ENCODE results near the gene NODAL.
A peak's percentile ranks its signal among the peaks of the same experiment; 100 is the strongest.
"Not testable (repeated sequence)": the region's sequence is repeated elsewhere in the genome, so short reads cannot be mapped to it uniquely, and the experiment has no call there.

Gene NODAL

GRCh38 chr10:70441161-70441894 lies at the start of gene NODAL:
NODAL (minus strand) TSS chr10:70441681; CDS start chr10:70441667, 14 bp downstream.
- Histone ChIP-seq H3K36me3 (ENCODE audit: control insufficient read depth, low read length) (no peaks in the 10 kb centered on the region), H3F3A (ENCODE audit: control insufficient read depth, insufficient read depth) (no peaks in the 10 kb centered on the region), H3K4me1 (ENCODE audit: control insufficient read depth, low read length) (no peaks in the 10 kb centered on the region), H3K4me3 (ENCODE audit: low read length) (no peak within 1 kb of the TSS), H3K9me3 (ENCODE audit: control insufficient read depth, insufficient read depth, low read length) (no peaks in the 10 kb centered on the region), H3K27ac (ENCODE audit: low read depth, low read length) (no peak within 1 kb of the TSS), H3K4me2 (ENCODE audit: low read length) (no peak within 1 kb of the TSS), H3K27me3 (ENCODE audit: control insufficient read depth, low read length) (peaks cover 16% of the 10 kb centered on the region; the same call in 1 of the 2 replicates), H4K20me1 (ENCODE audit: control insufficient read depth, insufficient read depth, low read depth, low read length) (no peaks in the 10 kb centered on the region), H3K9me2 (replicated peaks; ENCODE audit: control insufficient read depth, low read length) (no peaks in the 10 kb centered on the region), H3K79me2 (ENCODE audit: control insufficient read depth, low read length) (no peaks in the 10 kb centered on the region)
- TF ChIP-seq, protein P1, sequence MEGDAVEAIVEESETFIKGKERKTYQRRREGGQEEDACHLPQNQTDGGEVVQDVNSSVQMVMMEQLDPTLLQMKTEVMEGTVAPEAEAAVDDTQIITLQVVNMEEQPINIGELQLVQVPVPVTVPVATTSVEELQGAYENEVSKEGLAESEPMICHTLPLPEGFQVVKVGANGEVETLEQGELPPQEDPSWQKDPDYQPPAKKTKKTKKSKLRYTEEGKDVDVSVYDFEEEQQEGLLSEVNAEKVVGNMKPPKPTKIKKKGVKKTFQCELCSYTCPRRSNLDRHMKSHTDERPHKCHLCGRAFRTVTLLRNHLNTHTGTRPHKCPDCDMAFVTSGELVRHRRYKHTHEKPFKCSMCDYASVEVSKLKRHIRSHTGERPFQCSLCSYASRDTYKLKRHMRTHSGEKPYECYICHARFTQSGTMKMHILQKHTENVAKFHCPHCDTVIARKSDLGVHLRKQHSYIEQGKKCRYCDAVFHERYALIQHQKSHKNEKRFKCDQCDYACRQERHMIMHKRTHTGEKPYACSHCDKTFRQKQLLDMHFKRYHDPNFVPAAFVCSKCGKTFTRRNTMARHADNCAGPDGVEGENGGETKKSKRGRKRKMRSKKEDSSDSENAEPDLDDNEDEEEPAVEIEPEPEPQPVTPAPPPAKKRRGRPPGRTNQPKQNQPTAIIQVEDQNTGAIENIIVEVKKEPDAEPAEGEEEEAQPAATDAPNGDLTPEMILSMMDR (IDR thresholded peaks at IDR 0.05; ENCODE audit: low read depth, low read length, poor library complexity, severe bottlenecking) = no peak
- no peak for TF ChIP-seq EZH2phosphoT487 (IDR thresholded peaks at IDR 0.05; ENCODE audit: borderline replicate concordance, low read length)

- Histone ChIP-seq H3K9me3 (ENCODE audit: control insufficient read depth, insufficient read depth, low read length) (no peaks in the 10 kb centered on the region), H3K9me2 (replicated peaks; ENCODE audit: control insufficient read depth, low read length) (no peaks in the 10 kb centered on the region), H3K79me2 (ENCODE audit: control insufficient read depth, low read length) (peaks cover 86% of the 10 kb centered on the region), H3K27me3 (ENCODE audit: control insufficient read depth, low read length) (no peaks in the 10 kb centered on the region), H3K4me3 (ENCODE audit: low read length) (peak overlapping the region; percentile 59), H3F3A (ENCODE audit: control insufficient read depth, insufficient read depth) (peaks cover 42% of the 10 kb centered on the region), H4K20me1 (ENCODE audit: control insufficient read depth, insufficient read depth, low read depth, low read length) (no peaks in the 10 kb centered on the region), H3K36me3 (ENCODE audit: control insufficient read depth, low read length) (peaks cover 48% of the 10 kb centered on the region), H3K4me1 (ENCODE audit: control insufficient read depth, low read length) (peaks cover 77% of the 10 kb centered on the region), H3K4me2 (ENCODE audit: low read length) (peak overlapping the region; percentile 93), H3K27ac (ENCODE audit: low read depth, low read length) (peak overlapping the region; percentile 95)
- TF ChIP-seq, protein P1 (IDR thresholded peaks at IDR 0.05; ENCODE audit: low read depth, low read length, poor library complexity, severe bottlenecking) = no peak
- TF ChIP-seq EZH2phosphoT487 (IDR thresholded peaks at IDR 0.05; ENCODE audit: borderline replicate concordance, low read length) = no peak
Measured at GRCh38 chr10:70490142-70490541, 48.7 kb upstream of the NODAL start.

- Histone ChIP-seq H3K4me3 (ENCODE audit: low read length) (no peak overlapping the region), H3K4me2 (ENCODE audit: low read length) (no peak overlapping the region), H3K9me2 (replicated peaks; ENCODE audit: control insufficient read depth, low read length) (no peaks in the 10 kb centered on the region), H3K9me3 (ENCODE audit: control insufficient read depth, insufficient read depth, low read length) (no peaks in the 10 kb centered on the region), H3K27ac (ENCODE audit: low read depth, low read length) (no peak overlapping the region), H3K79me2 (ENCODE audit: control insufficient read depth, low read length) (peaks cover 86% of the 10 kb centered on the region), H3F3A (ENCODE audit: control insufficient read depth, insufficient read depth) (peaks cover 36% of the 10 kb centered on the region), H3K36me3 (ENCODE audit: control insufficient read depth, low read length) (peaks cover 48% of the 10 kb centered on the region), H4K20me1 (ENCODE audit: control insufficient read depth, insufficient read depth, low read depth, low read length) (no peaks in the 10 kb centered on the region), H3K27me3 (ENCODE audit: control insufficient read depth, low read length) (no peaks in the 10 kb centered on the region), H3K4me1 (ENCODE audit: control insufficient read depth, low read length) (peaks cover 54% of the 10 kb centered on the region)
- TF ChIP-seq EZH2phosphoT487 (IDR thresholded peaks at IDR 0.05; ENCODE audit: borderline replicate concordance, low read length) = no peak
- TF ChIP-seq, protein P1 (IDR thresholded peaks at IDR 0.05; ENCODE audit: low read depth, low read length, poor library complexity, severe bottlenecking) = no peak
Measured at GRCh38 chr10:70487824-70488223, 46.3 kb upstream of the NODAL start.

GRCh38 chr10:70483872-70484271 lies 42.4 kb upstream of the NODAL start:
- not testable (repeated sequence) for H3K4me2 ChIP-seq (ENCODE audit: low read length); H4K20me1 ChIP-seq (ENCODE audit: control insufficient read depth, insufficient read depth, low read depth, low read length)
- peaks cover 91% of the 10 kb centered on the region for H3K79me2 ChIP-seq (ENCODE audit: control insufficient read depth, low read length)

More at GRCh38 chr10:70483872-70484271, 42.4 kb upstream of the NODAL start:
- not testable (repeated sequence) for H3K9me3 ChIP-seq (ENCODE audit: control insufficient read depth, insufficient read depth, low read length); H3K27ac ChIP-seq (ENCODE audit: low read depth, low read length); H3K4me3 ChIP-seq (ENCODE audit: low read length); H3K27me3 ChIP-seq (ENCODE audit: control insufficient read depth, low read length); H3K9me2 ChIP-seq (replicated peaks; ENCODE audit: control insufficient read depth, low read length)
- peaks cover 12% of the 10 kb centered on the region for H3F3A ChIP-seq (ENCODE audit: control insufficient read depth, insufficient read depth)
- H3K4me1 ChIP-seq (ENCODE audit: control insufficient read depth, low read length) = peaks cover 48% of the 10 kb centered on the region
- peaks cover 66% of the 10 kb centered on the region for H3K36me3 ChIP-seq (ENCODE audit: control insufficient read depth, low read length)

Measured in DOHH2 (cell line).